ENCODE results near the gene EXD3.

GRCh38 chr9:137336735-137337134, 86.2 kb downstream of the EXD3 start:
- TF ChIP-seq CTCF (IDR thresholded peaks at IDR 0.05) (no peak), POLR2A (IDR thresholded peaks at IDR 0.05) (no peak), POLR2AphosphoS5 (IDR thresholded peaks at IDR 0.05) (no peak), EP300 (IDR thresholded peaks at IDR 0.05) (no peak)

Measured in stomach (tissue), 4 donors.